ENCODE measurements around the gene HMOX1. TPM values are rescaled to one million over a fixed set of nuclear protein-coding genes. Genes with fewer than 3 reads are reported as not detected.

The HMOX1 gene, protein sequence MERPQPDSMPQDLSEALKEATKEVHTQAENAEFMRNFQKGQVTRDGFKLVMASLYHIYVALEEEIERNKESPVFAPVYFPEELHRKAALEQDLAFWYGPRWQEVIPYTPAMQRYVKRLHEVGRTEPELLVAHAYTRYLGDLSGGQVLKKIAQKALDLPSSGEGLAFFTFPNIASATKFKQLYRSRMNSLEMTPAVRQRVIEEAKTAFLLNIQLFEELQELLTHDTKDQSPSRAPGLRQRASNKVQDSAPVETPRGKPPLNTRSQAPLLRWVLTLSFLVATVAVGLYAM
- 47.5 and 49.8 TPM in 2 replicates for total RNA-seq (2014; rRNA removed; shearing (Covaris generic))
- 21.5 and 21.8 TPM in 2 replicates for polyA plus RNA-seq (2014; cell fraction: nucleus; rRNA removed)

DNA sequence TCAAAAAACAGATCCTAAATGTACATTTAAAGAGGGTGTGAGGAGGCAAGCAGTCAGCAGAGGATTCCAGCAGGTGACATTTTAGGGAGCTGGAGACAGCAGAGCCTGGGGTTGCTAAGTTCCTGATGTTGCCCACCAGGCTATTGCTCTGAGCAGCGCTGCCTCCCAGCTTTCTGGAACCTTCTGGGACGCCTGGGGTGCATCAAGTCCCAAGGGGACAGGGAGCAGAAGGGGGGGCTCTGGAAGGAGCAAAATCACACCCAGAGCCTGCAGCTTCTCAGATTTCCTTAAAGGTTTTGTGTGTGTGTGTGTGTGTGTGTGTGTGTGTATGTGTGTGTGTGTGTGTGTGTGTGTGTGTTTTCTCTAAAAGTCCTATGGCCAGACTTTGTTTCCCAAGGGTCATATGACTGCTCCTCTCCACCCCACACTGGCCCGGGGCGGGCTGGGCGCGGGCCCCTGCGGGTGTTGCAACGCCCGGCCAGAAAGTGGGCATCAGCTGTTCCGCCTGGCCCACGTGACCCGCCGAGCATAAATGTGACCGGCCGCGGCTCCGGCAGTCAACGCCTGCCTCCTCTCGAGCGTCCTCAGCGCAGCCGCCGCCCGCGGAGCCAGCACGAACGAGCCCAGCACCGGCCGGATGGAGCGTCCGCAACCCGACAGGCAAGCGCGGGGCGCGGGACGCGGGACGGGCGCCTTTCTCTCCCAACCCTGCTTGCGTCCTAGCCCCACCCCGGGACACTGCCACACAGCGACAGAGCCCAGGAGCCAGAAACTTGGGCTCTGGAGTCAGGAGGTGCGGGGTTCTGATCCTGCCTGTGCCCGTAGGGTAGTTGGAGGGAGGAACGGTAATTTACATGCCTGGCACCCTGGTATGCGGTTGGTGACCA lies at the start of gene HMOX1:
TSS of gene HMOX1 (plus strand) at position 560 of the 887 bp plus-strand sequence. CDS start at position 638, 78 bp downstream.
- DNase-seq (ENCODE audit: extremely low read depth, low read depth), result peak; percentile 77

DNA sequence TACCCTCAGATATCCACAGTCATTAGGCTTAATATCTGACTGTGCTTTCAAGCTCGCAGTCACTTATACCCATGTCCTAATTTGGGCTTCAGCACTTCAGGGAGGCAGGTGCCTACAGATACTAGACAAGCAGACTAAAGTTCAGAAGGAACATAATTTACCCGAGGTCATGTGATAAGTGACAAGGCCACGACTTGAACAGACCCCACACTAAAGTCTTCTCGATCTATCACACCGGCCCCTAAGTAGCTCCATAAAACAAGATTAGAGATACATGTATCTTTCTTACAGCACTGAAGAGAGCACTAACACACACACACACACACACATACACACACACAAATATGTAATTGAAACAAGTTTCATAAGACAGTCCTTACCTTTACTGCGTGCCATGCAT lies 48.6 kb upstream of the HMOX1 start:
- DNase-seq (ENCODE audit: extremely low read depth, low read depth), result no peak

DNA sequence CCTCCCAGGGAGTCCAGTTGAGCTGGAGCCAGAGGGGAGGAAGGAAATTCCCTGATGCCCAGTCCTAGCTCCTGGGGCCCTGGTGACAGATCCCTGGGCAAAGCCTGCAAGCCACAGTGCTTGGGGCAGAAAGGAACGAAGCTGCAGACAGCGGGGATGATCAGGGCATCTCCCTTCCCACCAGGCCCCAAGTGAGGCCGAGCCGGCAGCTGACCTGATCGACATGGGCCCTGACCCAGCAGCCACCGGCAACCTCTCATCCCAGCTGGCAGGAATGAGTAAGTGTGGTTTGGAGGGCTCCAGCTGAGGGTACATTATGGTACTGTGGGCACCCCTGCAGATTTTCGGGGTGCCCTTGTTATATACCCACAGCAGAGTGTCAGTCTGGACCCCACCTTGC lies 47.7 kb upstream of the HMOX1 start:
- no peak for DNase-seq (ENCODE audit: extremely low read depth, low read depth)

DNA sequence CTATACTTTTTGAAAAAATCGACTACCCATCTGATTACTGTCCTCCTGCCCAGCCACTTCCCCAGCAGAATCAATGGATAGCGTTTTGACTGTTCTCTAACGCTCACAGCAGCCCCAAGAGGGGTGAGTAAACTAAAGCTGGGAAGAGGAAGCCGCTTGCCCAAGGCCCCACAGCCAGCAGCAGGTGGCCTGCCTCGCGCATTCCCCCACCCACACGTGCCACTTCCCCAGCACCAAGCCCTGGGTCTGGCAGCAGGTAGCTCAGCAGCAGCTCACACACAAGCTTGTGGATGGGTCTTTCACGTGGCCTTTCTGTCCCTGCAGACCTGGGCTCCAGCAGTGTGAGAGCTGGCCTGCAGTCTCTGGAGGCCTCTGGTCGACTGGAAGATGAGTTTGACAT lies 46.9 kb upstream of the HMOX1 start:
- DNase-seq (ENCODE audit: extremely low read depth, low read depth), result no peak

DNA sequence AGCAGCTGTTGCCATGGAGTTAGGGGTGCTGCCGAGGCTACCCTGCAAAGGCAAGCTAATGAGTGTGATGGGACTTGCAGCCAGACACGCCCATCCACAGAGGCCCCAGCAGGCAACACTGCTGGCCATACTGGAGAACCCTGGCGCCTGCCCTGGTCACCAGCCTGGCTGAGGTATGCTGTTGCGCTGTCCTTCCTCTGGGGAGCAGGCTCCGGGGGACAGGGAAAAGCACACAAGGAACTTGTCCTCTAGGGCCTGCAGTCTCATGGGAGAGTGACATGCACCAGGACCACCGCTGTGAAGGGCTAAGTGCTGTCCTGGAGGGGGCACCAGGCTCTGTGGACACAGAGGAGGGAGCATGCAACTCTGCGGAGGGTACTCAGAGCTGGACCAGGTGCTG lies 45.4 kb upstream of the HMOX1 start:
- no peak for DNase-seq (ENCODE audit: extremely low read depth, low read depth)

DNA sequence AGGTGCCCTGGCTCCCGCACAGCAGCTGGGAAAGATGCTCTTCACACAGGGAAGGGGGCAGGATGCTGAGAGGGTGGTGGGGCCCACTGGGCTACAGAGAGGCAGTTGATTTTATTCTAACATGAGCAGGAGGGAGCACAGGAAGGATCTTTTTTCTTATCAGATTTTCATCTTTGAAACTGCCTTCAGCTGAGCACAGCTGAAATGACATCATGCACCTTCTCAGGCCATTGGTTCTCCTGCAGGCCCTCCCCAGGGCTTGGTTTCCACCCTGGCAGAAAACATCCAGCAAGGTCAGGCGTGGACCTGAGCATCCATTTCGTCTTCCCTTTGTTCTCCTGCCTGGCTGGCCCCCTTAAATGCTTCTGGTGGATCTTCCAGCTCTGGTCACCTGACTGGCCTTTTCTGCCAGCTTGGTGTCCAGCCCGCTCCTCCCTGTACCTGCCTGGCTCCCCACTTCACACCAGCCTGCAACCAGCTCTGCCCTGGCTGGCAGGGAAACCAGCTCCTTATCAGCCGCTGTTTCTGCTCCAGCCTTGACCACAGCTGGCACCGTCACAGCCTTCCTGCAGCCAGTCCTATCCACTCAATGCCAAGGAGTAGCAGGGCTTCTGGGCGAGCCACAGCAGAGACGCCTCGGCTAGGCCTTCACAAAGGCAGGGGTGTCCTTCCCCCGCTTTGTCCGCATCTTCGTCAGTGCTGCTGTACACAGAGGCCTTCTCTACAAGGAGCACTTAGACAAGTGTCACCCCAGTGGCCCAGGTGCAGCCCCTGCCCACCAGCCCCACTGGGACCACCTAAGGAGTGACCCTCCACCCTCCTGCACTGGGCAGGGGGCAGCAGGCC lies 44.7 kb upstream of the HMOX1 start:
- DNase-seq (ENCODE audit: extremely low read depth, low read depth), result no peak

DNA sequence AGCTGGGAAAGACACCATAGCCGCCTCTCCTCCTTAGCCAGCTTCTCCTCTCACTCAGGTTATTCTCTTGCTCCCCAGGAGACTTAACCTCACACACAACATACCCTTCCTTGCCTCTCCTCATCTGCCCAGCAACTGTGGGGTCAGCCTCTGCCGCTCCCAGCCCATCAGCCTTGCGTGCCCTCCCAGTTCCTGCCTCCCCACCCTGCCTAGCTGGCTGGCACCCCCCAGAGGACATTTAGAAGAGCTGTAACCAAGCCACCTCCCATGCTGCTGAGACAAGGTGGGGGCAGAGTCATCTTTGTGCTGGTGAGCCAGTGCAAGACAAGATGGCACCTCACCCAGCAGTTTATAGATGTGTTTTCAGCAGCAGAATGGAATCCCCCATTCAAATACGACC lies 43.0 kb upstream of the HMOX1 start:
- DNase-seq (ENCODE audit: extremely low read depth, low read depth), result no peak

DNA sequence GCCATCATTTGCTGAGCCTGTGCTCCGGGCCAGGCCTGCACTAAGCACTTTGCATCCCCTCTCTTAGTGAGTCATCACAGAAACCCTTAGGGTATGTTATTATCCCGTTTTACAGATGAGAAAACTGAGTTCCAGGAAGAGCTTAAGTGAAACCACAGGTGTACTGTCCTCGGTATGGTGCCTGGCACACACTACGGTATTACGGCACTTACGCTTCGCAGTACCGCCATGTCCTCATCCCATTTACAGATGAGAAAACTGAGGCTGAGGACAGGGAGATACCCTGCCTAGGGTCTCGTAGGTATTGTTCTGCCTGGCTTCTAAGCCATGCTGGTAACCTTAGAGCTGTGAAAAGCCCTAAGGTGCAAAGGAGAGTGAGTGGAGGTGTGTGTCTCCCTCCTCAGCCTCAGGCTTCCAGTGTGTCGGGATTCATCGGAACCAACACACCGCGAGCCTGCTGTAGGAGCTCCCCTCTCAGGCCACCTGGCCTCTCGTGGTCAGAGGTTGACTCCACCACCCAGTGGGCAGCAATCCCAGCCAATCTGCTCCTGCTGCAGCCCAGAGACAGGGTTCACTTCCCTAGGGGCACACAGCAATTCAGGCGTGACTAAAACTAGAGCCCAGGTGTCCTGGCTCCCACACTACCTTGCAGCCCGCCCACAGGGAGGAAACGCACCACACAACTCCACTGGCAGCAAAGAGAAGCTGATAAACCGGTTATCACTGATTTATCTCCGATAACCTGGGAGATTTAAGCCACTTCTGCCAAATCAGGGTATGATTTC lies 39.6 kb upstream of the HMOX1 start:
- no peak for DNase-seq (ENCODE audit: extremely low read depth, low read depth)

DNA sequence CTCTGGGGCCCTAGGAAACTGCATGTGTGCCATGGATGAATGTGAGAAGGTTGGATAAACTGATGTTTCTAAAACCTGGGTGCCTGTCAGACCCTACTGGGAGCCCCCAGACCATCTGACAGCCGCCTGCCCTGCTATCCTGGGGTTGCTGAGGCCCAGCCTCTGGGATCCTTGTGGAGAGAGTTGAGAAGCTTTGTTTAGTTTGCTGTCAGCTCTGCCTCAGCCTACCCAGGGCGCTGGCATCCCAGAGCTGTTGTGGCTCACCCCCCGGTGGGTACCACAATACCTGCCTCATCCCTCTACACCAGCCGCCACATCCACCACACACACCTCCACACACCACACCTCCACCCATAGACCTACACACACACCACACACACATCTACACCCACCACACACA lies 38.5 kb upstream of the HMOX1 start:
- DNase-seq (ENCODE audit: extremely low read depth, low read depth), result no peak

DNA sequence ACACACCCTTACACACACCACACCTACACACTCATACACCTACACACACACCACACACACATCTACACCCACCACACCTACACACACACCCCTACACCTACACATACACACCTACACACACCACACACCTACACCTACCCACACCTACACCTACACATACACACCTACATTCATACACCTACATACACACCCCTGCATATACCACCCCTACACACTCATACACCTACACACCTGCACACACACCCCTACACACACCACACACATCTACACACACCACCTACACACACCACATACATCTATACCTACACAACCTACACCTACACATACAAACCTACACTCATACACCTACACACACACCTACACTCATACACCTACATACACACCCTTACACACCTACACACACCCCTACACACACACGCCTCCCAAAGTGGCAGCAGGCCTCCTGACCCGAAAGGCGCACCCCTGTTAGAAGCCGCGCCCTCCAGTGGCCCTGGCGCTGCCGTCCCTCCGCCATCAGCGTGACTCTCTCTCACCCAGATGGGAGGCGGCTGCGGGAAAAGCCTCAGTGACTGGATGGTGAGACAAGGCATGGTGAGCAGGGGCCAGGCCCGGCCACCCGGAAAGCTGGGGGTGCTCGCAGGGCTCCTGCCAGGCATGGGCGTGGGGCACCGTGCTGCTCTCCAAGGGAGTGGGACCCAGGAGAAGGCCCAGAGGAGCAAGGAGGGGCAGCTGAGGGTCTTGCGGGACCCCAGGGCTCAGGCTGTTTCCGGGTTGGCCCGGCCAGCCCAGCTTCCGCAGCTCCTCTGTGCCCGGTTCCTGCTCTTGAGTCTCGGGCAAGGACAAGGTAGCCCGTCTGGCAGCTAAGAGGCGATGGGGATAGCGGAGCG lies 37.0 kb upstream of the HMOX1 start:
- no peak for DNase-seq (ENCODE audit: extremely low read depth, low read depth)

DNA sequence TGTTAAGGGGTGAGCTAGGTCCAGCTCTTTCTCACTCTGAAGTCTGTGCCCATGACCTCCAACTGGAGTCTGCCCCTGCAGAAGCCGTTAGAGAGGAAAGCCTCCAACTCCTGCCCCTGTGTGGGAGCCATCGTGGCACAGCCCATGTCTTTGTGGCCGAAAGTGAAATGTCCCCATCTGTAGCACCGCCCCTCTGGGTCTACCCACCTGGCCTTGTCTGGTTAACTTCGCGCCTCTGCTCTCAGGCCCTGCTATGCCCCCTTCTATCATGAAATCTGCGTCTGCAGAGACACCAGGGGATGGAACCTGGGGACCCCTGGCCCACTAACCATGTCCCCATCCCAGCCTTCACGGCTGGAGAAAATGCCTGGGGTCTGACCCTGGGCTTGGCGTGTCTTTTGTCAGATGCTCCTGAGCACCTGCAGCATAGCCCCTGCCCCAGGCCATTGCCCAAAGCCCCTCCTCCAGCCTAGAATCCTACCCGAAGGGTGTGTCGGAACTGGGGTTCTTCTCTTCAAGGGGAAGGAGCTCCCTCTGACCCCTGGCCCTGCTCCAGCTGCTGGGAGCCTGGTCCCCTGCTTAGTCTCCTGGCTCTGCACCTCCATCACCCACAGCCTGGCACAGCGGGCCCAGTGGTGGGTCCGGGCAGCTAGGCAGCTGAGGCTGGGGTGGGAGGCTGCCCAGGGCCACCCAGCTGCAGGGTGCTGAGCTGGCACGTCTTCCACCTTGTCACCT lies 35.8 kb upstream of the HMOX1 start:
- no peak for DNase-seq (ENCODE audit: extremely low read depth, low read depth)

DNA sequence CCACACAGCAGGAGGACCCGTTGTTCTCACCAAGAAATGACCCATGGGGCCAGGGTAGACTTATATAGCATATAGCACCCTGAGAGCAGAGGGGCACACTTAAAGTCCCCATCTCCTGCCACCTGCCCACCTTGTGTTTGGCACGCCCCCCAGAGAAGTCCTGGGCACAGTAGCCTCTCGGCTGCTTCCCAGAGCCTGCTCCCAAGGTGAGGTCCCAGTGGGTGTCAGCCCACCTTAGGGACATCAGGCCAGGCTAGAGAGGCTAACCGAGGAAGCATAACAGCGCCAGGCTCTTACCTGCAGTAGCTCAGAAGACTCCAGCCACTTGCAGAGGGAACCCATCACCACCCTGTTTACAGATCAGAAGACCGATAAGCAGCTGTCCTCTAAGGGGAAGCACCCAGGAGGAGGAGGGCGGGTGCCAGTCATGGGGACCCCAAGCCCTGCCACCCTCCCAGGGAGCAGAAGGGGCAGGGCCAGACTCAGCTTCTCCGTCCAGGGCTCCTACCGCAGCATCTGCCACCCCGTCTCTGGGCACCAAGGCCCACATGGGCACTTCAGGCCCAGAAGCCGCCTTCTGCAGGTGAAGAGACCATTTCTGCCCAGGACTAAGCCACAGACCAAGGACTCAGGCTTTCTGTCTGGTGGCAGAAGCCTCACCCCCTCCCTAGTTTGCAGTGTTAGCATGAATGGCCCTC lies 34.9 kb upstream of the HMOX1 start:
- no peak for DNase-seq (ENCODE audit: extremely low read depth, low read depth)

DNA sequence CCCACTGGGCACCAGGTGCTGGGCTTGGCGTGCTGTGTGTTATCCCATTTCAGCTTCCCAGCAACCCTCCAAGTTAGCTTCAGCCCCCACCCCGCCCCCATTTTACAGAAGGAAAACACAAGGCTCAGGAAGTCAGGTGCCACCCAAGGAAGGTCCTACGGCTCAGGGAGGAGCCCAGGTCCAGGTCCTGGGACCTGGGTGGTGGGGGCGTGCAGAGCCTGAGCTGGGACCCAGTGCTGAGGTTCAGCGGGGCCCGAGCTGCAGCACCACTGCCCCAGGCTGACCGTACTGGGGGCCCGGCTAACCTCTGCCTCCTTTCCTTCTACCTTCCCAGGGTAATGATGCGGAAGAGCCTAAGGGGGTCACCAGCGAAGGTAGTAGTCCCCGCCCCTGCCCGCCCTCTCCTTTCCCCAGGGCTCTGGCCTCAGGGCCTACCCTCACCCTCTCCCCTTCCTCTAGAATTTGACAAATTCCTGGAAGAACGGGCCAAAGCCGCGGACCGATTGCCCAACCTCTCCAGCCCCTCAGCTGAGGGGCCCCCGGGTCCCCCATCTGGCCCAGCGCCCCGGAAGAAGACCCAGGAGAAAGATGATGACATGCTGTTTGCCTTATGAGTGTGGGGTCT lies 34.2 kb upstream of the HMOX1 start:
- no peak for DNase-seq (ENCODE audit: extremely low read depth, low read depth)

DNA sequence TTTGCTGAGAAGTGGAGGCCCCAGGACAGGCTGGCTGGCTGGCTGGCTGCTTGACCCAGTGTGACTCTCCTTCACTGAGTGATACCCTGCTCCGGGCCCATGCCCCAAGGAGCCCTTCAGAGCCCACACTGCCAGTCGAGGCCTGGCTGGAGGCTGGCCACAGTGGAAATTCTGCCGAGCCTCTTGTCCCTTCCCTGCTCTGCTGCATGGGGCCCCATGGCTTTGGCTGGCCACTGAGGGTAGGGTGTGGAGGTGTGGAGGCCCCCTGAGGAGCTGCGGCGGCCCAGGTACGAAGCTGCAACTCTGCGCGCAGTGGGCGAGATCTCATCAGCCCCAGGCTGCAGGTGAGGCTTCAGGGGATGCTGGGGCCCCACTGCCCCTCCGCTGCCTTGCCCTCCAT lies 33.4 kb upstream of the HMOX1 start:
- no peak for DNase-seq (ENCODE audit: extremely low read depth, low read depth)

DNA sequence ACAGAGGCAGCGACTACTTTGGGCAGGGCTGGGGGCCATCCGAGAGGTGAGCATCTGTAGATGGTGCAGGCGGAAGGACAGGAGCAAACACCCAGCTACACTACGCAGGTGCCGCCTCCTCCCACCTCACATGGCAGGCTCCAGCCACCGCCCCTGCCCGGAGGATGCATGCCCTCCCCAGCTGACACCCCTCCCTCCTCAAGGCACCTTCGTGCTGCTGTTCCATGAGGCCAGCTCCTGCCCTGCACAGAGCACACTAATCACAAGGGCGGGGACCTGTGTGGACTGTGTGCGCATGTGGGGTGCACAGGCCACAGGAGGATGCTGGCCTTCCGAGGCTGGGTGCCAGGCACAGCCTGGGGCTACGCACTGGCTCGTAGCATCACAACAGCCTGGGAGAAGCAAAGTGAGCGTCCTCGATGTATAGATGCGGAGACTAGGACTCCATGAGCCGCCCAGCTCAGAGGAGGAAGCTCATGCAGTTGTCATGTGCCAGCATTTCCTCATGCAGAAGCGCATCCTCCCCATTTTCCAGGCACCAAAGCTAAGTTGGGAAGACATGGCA lies 32.8 kb upstream of the HMOX1 start:
- no peak for DNase-seq (ENCODE audit: extremely low read depth, low read depth)

DNA sequence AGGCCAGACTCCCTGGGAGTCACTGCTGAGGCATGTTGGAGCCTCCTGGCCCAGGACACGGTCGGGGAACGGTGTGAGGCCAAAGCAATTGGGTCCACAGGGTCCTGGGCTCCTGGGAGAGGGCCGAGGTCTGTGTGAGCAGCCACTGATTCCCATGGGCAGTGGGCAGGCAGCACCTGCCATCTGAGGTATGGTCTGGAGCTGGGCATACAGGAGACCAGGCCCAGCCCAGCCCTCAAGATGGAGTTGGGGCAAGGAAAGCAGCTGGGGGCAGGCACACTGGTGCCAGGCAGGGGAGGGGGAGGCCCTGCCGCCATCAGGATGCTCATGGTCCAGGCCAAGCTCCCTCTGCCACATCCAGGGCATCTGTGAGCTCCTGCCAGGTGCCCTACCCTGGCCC lies 32.2 kb upstream of the HMOX1 start:
- no peak for DNase-seq (ENCODE audit: extremely low read depth, low read depth)

DNA sequence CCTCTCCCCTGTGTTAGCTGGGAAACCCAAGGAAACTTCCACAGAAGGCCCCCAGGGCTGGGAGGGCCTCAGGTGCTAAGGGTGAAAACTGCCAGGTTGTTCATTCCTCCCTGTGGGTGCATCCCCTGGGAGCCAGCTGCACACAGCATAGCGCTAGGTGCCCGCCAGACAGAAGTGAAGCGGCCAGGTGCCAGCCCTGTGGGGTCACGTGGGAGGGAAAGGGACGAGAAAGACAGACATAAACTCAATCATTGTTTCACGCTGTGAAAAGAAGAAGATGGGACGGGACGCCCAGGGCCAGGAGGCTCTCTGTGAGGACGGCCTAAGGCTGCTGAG lies 31.6 kb upstream of the HMOX1 start:
- no peak for DNase-seq (ENCODE audit: extremely low read depth, low read depth)
